Measurements from ENCODE around the gene NUDT2. TPM values are rescaled to one million over a fixed set of nuclear protein-coding genes. Genes with fewer than 3 reads are reported as not detected.

The NUDT2 gene
- 10 to 100 TPM in 1 of 2 donors, 1 to 10 TPM in 1; 3.4 to 20.8 TPM for total RNA-seq

GRCh38 chr9:34328987-34329832 lies at the start of gene NUDT2, which contains the start of gene KIF24:
NUDT2 (plus strand) TSS chr9:34329569; CDS start chr9:34339040, 9,471 bp downstream.
KIF24 (minus strand) TSS chr9:34329268; CDS start chr9:34311346, 17,922 bp downstream.
- Histone ChIP-seq H3K9me3 (no peaks in the 10 kb centered on the region), H3K27ac (peak within 1 kb of the TSS; percentile 92 to 94), H3K27me3 (replicated peaks; ENCODE audit: insufficient read depth) (no peaks in the 10 kb centered on the region), H3K4me1 (ENCODE audit: control insufficient read depth in 1 of 2, low read depth in 2 of 2) (peaks cover 7 to 19% of the 10 kb centered on the region in 2 donors), H3K4me3 (peak within 1 kb of the TSS; percentile 96), H3K36me3 (no peaks in the 10 kb centered on the region)
- DNase-seq (ENCODE audit: low spot score), result peak; percentile 97
- no peak for TF ChIP-seq CTCF (IDR thresholded peaks at IDR 0.05)
- ATAC-seq (ENCODE audit: insufficient number of reproducible peaks, low FRiP score, low read depth), result peak; percentile 99

GRCh38 chr9:34282096-34282495 lies 47.3 kb upstream of the NUDT2 start:
- ATAC-seq (ENCODE audit: insufficient number of reproducible peaks, low FRiP score, low read depth), result no peak
- no peaks in the 10 kb centered on the region for H3K9me3 ChIP-seq
- no peak for TF ChIP-seq CTCF (IDR thresholded peaks at IDR 0.05)
- no peaks in the 10 kb centered on the region for H3K27me3 ChIP-seq (replicated peaks; ENCODE audit: insufficient read depth)
- H3K36me3 ChIP-seq, result no peaks in the 10 kb centered on the region
- no peaks in the 10 kb centered on the region for H3K4me1 ChIP-seq (ENCODE audit: control insufficient read depth in 1 of 2, low read depth in 2 of 2)
- no peak for DNase-seq (ENCODE audit: low spot score)
- H3K4me3 ChIP-seq, result no peak overlapping the region
- H3K27ac ChIP-seq, result no peak overlapping the region

GRCh38 chr9:34289159-34289558 lies 40.2 kb upstream of the NUDT2 start:
- Histone ChIP-seq H3K27ac (no peak overlapping the region), H3K36me3 (no peaks in the 10 kb centered on the region), H3K4me3 (no peak overlapping the region), H3K27me3 (replicated peaks; ENCODE audit: insufficient read depth) (no peaks in the 10 kb centered on the region), H3K9me3 (no peaks in the 10 kb centered on the region), H3K4me1 (ENCODE audit: control insufficient read depth in 1 of 2, low read depth in 2 of 2) (no peaks in the 10 kb centered on the region)
- ATAC-seq (ENCODE audit: insufficient number of reproducible peaks, low FRiP score, low read depth) (no peak), DNase-seq (ENCODE audit: low spot score) (no peak)
- no peak for TF ChIP-seq CTCF (IDR thresholded peaks at IDR 0.05)

- ATAC-seq (ENCODE audit: insufficient number of reproducible peaks, low FRiP score, low read depth) (no peak), DNase-seq (ENCODE audit: low spot score) (no peak)
- Histone ChIP-seq H3K4me1 (ENCODE audit: control insufficient read depth in 1 of 2, low read depth in 2 of 2) (no peaks in the 10 kb centered on the region), H3K27me3 (replicated peaks; ENCODE audit: insufficient read depth) (no peaks in the 10 kb centered on the region), H3K27ac (no peak overlapping the region), H3K9me3 (no peaks in the 10 kb centered on the region), H3K4me3 (no peak overlapping the region), H3K36me3 (no peaks in the 10 kb centered on the region)
- TF ChIP-seq CTCF (IDR thresholded peaks at IDR 0.05), result no peak
These were observed 38.3 kb upstream of the NUDT2 start for GRCh38 chr9:34291023-34291422.

- Histone ChIP-seq H3K4me1 (ENCODE audit: control insufficient read depth in 1 of 2, low read depth in 2 of 2) (no peaks in the 10 kb centered on the region), H3K27me3 (replicated peaks; ENCODE audit: insufficient read depth) (no peaks in the 10 kb centered on the region), H3K4me3 (no peak overlapping the region), H3K27ac (no peak overlapping the region), H3K9me3 (no peaks in the 10 kb centered on the region), H3K36me3 (no peaks in the 10 kb centered on the region)
- ATAC-seq (ENCODE audit: insufficient number of reproducible peaks, low FRiP score, low read depth), result no peak
- DNase-seq (ENCODE audit: low spot score), result no peak
- no peak for TF ChIP-seq CTCF (IDR thresholded peaks at IDR 0.05)
These were observed 37.9 kb upstream of the NUDT2 start for GRCh38 chr9:34291423-34291822.

Measured in thoracic aorta (tissue), 2 donors.